DMS53 treated with DMSO at 0.1 percent for 48 hours (cell line): ENCODE results near the gene LENG9.
"Not testable (repeated sequence)": the region's sequence is repeated elsewhere in the genome, so short reads cannot be mapped to it uniquely, and the experiment has no call there.

ENCODE experiments used
- DNase-seq: peaks from one replicate; lab custom pipeline; 2025; ENCODE audit not compliant: unreplicated experiment; lab: John Stamatoyannopoulos, UW

The LENG9 gene

DNA sequence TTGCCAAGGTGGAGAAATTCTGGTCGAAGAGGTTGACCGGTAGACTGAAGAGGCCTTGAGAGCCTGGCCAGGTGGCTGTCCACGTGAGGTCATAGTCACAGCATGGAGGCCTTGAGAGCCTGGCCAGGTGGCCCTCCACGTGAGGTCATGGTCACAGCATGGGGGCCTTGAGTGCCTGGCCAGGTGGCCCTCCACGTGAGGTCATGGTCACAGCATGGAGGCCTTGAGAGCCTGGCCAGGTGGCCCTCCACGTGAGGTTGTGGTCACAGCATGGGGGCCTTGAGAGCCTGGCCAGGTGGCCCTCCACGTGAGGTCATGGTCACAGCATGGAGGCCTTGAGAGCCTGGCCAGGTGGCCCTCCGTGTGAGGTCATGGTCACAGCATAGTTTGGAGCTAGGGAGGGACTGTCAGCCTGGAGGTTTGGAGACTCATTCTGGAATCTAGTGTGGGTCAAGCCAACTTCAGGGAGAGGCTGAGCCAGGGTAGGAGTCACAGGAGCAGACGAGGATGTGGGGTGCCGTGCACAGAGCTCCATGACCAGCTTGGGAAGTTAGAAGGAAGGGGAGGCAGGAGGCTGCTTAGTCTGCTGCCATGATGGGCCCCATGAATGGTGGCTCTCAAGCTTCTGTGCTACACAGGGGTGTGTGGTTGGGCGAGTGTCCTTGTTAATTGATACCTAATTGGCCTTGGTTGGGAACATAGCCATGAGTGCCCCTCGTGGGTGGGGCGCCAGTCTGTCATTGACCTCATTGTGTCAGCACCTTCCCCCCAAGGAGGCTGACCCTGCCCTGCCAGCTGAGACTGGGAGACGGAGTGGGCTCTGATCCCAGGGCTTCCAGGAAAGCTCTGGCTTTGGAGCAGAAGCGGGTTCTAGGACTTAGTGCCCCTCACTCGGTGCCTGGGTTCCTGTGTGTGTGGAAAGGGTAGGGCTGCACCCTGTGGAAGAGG lies 4.0 kb downstream of the LENG9 start:
- peak; percentile 38 for DNase-seq

DNA sequence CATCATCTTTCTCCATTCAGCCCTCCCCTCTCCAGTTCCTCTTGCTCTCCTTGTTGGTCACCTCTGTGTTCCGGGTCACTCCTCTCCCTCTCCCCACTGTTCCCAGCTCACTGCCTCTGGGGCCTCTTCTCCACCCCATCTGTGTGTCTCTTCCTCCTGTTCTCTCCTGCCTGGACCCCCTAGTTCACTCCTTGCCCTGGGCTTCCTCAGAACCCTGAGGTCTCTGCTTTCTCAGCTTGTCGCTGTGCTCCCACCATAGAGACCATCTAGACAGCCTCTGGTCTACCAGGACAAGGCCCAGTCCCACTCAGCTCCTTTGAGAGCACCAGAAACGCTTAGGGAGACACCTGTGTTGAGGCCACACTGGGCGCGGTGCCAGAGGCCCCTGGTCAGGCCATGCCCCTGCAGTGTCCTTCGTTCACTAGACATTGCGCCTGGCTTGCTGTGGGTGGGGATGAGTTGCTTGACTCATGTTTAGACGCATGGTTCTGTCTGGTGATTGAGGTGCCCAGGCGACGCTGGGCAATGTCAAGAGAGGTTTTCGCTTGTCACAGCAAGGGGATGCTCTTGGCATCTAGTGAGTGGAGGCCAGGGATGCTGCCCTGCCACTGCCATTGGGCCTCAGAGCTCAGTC lies 4.8 kb downstream of the LENG9 start:
- DNase-seq = no peak

DNA sequence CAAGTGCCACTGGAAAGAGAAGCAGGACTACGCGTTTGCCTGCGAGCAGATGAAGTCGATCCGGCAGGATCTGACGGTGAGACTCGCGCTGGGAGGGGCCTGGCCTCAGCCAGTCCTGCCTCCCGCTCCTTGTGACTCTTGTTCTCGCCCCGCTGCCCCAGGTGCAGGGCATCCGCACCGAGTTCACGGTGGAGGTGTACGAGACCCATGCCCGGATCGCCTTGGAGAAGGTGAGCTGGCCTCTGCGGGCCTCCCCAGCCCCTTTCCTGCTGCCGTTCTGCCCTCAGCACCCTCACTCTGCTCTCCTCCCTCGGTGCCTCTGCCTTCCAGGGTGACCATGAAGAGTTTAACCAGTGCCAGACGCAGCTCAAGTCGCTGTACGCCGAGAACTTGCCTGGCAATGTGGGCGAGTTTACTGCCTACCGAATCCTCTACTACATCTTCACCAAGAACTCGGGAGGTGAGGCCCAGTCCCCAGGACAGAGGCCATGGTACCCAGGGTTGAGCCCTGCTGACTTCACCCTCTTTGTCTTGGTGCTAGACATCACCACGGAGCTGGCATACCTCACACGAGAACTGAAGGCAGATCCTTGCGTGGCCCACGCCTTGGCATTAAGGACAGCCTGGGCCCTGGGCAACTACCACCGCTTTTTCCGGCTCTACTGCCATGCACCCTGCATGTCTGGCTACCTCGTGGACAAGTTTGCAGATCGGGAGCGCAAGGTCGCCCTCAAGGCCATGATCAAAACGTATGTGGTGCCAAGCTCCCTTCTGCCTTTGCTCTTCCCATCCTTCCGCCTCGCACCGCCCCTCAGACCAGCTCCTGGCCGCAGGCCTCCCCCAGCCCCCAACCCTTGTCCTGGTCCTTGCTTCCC lies 5.6 kb downstream of the LENG9 start:
- no peak for DNase-seq

DNA sequence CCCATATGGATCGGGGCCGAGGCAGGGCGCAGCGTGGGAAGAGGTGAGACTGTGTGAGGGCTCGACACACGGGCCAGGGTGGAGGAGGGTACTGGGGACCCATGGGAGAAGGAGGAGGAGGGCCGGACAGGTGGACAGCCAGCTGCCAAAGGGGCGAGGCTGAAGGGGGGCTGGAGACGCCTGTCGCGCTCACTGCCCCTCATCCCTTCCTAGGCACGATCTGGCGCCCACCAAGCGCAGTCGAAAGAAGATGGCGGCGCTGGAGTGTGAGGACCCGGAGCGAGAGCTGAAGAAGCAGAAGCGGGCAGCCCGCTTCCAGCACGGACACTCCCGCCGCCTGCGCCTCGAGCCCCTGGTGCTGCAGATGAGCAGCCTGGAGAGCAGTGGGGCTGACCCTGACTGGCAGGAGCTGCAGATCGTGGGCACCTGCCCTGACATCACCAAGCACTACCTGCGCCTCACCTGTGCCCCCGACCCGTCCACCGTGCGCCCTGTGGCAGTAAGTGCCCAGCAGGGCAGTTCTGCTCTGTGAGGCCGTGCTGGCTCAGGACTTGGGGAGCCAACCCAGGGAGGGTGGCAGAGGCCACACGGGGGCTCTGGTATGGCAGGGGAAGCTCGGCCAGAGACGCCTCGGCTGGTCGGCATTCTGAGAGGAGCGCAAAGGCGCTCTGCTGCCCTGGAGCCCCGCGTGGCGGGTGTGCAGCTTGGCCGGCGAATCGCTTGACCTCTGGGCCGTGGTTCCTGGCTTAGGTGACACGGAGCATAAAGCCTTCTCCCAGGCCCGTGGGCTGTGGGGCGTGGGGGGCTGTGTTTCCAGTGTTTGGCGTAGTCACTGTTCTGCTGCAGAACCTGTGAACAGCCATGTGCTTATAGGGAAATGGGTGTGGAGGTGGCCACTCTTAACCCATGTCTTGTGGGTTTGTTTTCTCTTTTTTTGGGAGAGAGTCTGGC lies 6.9 kb downstream of the LENG9 start:
- no peak for DNase-seq

DNA sequence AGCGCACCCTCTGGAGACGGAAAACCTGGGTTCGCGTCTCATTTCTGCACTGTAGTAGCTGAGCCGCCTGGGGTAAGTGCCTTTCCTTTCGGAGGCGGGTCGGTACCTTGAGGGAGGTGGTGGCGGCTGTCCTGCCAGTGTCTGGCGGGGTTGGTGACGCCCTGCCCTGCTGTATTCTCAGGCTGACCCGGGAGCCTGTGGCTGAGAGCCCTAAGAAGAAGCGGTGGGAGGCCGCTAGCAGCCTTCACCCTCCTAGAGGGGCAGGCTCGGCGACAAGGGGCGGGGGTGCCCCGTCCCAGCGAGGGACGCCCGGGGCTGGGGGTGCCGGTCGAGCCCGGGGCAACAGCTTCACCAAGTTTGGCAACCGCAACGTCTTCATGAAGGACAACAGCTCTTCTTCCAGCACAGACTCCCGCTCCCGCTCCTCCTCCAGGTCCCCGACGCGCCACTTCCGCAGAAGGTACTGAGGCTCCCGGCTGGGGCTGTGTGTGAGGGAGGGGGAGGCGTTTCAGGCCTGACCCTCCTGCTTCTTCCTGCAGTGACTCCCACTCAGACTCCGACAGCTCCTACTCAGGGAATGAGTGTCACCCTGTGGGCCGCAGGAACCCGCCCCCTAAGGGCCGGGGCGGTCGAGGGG lies 7.7 kb downstream of the LENG9 start:
- DNase-seq = no peak

DNA sequence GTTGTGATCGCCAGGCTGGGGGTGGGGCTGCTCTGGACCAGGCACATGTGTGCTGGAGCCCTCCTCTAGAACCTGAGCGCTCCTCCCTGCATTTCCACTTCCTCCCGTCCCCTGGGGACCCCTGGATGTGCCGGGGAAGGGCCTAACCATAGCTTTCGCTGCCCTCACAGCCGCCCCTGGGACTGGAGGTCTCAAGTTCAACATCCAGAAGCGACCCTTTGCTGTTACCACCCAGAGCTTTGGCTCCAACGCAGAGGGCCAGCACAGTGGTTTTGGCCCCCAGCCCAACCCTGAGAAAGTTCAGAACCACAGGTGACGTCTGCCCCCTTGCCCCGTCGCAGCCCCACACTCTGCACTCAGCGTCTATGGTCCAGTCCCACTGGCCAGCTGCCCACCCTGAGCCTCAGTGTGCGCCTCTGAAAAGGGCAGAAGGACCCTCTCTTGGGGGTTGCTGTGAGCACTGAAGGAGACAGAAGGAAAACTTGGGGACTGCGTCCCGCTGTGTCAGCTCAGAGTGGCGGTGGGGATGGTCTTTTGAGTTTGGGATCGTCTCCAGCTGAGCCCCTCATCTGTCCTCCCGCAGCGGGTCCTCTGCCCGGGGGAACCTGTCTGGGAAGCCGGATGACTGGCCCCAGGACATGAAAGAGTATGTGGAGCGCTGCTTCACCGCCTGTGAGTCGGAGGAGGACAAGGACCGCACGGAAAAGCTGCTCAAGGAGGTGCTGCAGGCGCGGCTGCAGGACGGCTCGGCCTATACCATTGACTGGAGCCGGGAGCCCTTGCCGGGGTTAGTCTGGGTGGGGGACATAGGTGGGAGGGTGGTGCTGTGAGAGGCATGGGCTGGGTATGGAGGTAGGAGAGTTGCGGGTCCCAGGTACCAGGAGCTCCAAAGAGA lies 8.6 kb downstream of the LENG9 start:
- DNase-seq = no peak

DNA sequence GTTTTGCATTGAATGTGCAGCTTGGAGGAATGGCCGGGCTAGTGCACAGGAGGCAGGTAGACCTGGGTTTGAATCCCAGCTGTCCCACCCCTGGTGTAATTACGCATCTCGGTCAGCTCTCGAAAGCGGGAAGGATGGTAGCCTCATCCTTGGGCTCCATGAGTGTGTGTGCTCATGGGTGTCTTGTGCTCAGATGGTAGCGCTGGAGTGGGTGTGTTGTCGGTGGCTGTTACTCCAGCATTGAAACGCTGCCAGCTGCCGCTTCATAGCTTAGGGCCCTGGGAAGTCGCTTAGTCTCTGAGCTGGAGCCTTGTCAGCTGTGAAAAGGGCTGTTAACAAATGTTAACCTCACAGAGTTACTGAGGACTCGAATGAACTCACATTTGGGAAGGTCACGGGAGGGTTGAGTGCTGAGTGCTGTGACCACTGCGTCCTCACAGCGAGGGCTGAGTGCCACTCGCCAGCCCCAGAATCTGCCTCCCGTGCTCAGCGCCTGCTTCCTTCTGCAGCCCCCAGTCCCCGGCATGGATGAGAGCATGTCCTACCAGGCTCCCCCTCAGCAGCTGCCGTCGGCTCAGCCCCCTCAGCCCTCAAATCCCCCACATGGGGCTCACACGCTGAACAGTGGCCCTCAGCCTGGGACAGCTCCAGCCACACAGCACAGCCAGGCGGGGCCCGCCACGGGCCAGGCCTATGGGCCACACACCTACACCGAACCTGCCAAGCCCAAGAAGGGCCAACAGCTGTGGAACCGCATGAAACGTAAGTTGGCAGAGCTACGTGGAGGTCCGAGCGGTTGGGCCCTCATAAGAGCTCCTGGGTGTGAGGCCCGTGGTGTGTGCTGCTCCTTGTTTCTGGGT lies 9.4 kb downstream of the LENG9 start:
- DNase-seq = no peak

DNA sequence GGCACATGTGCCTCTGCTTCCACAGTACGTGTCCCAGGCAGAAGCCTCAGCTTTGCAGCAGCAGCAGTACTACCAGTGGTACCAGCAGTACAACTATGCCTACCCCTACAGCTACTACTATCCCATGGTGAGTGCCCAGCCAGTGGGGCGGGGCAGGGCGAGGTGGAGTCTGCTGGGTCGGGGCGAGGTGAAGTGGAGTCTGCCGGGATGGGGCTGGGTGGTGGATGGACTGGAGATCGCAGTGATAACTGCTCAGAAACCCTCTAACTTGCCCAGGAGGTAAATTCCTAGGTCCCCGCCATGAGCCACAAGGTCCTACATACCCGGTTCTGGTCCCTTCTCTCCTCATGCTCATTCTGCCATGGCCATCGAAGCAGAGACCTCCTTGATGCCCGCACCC lies 11.0 kb downstream of the LENG9 start:
- DNase-seq = no peak

DNA sequence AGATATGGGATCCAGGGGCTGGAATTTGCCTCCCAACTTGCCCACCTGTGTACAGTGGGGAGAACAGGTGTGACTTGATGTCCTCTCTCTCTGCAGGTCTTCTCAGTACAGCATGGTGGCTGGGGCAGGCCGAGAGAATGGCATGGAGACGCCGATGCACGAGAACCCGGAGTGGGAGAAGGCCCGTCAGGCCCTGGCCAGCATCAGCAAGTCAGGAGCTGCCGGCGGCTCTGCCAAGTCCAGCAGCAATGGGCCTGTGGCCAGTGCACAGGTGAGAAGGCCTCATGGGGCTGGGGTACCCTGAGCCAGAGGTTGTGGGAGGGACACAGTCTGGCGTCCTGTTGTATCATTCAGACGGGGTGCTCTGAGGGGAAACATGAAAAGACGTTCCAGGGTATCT lies 11.6 kb downstream of the LENG9 start:
- no peak for DNase-seq

DNA sequence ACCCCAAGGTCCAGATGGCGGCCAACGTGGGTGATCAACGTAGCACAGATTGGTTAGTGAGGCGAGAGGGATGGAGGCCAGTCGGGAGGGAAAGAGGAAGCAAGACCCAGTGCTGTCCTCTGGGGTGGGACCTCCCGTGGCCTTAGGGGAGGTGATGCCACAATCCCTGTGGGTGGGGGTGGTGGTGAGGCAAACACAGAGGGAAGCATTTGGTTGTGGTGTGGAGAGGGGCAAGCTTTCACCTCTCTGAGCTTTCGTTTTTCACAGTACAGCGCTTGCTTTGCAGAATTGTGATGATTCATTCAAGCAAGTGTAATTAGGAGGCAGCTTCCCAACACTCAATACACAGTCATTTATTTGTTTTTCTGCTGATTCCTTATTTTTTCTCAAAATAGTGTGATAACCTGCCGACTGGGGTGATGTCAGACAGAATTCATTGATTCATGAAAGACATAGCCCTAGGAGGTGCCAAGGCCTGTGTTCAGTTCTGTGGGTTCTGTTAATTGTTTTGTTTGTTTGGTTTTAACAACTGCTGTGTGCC lies 12.2 kb downstream of the LENG9 start:
- no peak for DNase-seq

DNA sequence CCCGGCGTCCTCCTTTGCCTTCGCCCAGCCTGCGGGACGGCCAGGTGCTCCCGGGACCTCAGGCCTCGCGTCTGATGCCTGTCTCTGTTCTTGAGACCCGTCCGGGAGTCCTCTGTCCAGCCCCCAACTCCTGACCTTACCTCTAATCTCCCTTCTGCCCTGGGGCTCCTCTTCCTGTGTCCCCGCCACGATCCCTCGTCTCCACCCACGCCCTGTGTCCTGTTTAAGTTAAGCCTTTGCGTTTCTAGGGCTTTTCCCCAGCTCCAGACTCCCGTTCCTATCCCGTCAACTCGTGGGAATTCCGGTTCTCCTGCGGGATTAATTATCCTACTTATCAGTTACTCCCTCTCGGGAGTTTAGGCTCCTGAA lies 13.9 kb downstream of the LENG9 start:
- no peak for DNase-seq

DNA sequence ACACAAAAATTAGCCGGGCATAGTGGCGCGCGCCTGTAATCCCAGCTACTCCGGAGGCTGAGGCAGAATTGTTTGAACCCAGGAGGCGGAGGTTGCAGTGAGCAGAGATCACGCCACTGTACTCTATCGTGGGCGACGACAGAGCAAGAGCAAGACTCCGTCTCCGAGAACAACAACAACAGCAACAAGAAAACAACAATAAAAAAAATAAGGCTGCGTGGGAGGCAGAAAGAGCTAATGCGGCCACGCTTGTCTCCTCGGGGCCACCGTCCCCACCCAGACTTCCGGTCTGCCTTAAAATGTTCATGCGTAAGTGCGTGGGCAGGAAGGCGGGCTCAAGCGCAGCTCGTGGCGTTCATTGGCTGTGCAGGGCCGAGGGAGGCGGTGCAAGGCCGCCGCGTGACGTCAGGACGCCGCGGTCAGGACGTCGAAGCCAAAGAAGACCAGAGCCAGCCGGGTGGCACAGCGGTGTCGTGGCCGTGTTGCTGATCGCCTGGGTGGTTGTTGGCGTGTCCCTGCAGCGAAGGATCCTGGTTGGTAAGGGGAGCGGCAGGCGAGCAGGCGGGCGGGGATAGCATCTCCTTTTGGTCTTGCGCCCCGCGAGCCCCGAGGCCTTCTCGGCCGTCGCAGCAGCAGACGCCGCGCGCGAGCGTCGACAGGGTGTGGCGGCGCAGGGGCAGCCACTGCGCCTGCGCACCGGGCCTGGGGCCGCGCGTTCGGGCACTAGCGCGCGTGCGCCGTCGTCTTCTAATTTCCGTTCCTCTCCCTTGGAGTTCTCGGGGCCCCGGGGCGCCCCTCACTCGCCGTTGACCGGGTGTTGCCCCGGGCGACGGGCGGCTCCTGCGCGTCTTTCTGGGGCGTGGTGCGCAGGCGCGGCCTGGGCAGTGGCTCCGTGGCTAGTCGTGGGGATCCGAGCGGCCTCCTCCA lies 14.5 kb downstream of the LENG9 start, which contains the start of gene LENG8:
LENG8 (plus strand) TSS at position 426 of the 927 bp plus-strand sequence. CDS start 2,146 bp downstream, outside the sequence.
- DNase-seq = peak; percentile 86

DNA sequence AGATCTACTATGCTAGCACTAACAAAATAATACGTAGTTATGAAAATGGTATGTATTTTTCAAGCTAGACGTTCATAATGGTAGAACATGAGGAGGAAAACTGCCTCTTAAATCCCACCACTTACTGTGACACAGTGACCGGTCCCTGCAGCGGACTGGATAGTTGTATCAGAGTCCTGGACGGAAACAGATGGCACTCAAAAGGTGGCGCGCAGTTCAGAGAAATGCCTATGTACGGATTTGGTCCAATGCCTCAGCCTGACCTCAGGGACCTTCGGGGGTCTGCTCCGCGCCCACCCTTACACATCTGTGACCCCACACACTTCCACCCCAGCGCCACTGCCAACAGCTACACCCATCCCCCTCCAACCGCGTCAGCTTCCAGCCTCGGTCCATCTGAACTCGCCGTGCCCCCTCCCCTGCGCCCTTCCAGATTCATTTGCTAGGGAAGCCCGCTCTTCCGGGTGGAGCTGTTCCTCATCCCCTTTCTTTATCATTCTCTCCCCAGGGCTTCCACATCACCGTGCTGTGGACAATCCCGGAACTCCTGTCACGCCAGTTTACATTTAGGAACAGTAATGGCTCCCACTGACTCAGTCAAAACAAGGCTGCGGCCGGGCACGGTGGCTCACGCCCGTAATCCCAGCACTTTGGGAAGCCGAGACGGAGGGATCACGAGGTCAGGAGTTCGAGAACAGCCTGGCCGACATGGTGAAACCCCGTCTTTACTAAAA lies 15.4 kb downstream of the LENG9 start:
- DNase-seq = peak; percentile 54

DNA sequence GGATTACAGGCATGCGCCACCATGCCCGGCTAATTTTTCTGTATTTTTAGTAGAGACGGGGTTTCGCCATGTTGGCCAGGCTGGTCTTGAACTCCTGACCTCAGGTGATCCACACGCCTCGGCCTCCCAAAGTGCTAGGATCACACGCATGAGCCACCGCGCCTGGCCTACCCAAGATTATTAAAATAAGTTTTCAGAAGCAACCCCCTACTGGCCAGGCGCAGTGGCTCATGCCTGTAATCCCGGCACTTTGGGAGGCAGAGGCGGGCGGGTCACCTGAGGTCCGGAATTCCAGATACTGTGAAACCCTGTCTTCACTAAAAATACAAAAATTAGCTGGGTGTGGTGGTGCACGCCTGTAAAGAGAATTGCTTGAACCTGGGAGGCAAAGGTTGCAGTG lies 17.2 kb downstream of the LENG9 start:
- not testable (repeated sequence) for DNase-seq

DNA sequence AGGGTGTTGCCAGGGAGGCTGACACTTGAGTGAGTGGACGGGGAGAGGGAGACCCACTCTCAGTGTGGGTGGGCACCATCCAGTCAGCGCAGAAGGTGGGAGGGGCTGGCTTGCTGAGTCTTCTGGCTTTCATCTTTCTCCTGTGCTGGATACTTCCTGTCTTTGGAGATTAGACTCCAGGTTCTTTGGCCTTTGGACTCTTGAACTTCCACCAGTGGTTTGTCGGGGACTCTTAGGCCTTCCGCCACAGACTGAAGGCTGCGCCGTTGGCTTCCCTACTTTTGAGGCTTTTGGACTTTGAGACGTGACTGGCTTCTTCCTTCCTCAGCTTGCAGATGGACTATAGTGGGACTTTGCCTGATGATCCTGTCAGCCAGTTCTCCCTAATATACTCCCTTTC lies 18.8 kb downstream of the LENG9 start:
- no peak for DNase-seq

DNA sequence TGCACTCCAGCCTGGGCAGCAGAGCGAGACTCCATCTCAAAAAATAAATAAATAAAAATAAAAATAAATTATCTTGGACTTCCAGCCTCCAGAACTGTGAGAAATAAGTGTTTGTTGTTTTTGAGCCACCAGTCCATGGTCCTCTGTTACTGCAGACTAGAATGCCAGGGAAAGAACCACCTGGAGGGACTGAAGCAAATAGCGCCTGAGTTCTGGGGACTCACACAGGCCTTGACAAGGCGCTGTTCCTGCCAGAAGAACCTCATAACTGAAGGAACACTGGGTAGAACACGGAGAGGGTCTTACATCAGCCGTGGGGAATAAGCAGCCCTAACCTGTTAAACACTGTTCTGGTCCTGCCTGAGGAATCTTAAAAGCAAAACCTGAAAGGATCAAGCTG lies 22.9 kb downstream of the LENG9 start:
- no peak for DNase-seq
